Memory B cell (primary cell): Measurements from ENCODE around the gene IQGAP1.
A peak's percentile ranks its signal among the peaks of the same experiment; 100 is the strongest.

ENCODE experiments used
- ATAC-seq: fragments of 150-1000 bp; cut with Tn5 transposase; 2 replicates; pipeline ENCODE4 v1.10.0; 2021; ENCODE audit warnings: low read depth, mild to moderate bottlenecking, moderate library complexity
- DNase-seq, 2 donors: peaks; one replicate each; pipeline ENCODE4 v3.0.0; 2022; ENCODE audit warnings: low spot score in 2 of 2
- H3K27ac Mint-ChIP-seq: one replicate; pipeline ENCODE4 v1.8.0; 2022; ENCODE audit warnings: mild to moderate bottlenecking, moderate library complexity, mixed read lengths
- H3K27me3 Mint-ChIP-seq: one replicate; pipeline ENCODE4 v1.8.0; 2022; ENCODE audit warnings: mixed read lengths
- H3K36me3 Mint-ChIP-seq: one replicate; pipeline ENCODE4 v1.8.0; 2022; ENCODE audit warnings: mild to moderate bottlenecking, mixed read lengths
- H3K4me1 Mint-ChIP-seq: one replicate; pipeline ENCODE4 v1.8.0; 2022; ENCODE audit warnings: mixed read lengths
- H3K4me3 Mint-ChIP-seq: one replicate; pipeline ENCODE4 v1.8.0; 2022; ENCODE audit warnings: mild to moderate bottlenecking, moderate library complexity, mixed read lengths
- H3K9me3 Mint-ChIP-seq: one replicate; pipeline ENCODE4 v1.8.0; 2022; ENCODE audit warnings: mixed read lengths

Gene IQGAP1

DNA sequence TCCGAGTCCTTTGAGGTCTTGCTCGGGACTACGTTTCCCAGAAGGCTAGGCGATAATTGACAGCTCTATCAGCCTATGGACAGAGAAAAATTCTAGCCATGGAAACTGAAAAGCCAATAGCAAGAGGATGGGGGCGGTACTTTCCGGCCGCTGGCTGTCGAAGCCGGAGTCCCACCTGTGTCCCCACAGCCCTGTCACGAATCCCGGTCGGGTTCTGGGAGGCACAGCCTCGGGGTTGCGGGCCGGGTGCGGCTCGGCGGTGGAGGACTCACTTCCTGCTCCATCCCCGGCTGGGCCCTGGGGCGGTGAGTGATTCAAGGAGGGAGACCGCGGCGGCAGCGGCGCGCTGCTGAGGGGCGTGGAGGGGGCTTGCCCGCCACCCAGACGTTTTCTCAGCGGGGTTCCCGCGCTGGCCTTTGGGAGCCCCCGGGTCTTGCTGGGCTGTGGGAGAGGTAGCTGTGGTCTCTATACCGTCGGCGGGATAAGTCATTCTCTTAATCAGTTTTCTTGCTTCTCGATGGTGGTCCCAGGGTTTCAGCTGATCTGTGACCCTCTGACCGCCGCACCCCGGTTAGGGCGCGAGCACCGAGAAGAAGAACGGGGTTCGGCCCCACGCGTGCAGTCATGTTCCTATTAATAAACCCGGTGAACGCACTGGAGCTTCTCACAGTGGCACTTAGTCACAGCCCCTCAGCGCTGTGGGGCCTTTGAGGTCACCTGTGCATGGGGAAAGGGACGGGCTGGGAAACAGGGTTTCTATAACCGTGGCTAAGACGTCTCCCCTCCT, 35.7 kb upstream of the IQGAP1 start, which contains the start of gene ZNF774:
TSS of gene ZNF774 (plus strand) at position 178 of the 787 bp plus-strand sequence. CDS start 2,377 bp downstream, outside the sequence.
- H3K4me1 Mint-ChIP-seq: peaks cover 4% of the 10 kb centered on the region
- H3K27me3 Mint-ChIP-seq: no peaks in the 10 kb centered on the region
- DNase-seq: peak; percentile 89 to 97
- peak; percentile 98 for ATAC-seq
- H3K9me3 Mint-ChIP-seq: no peaks in the 10 kb centered on the region
- no peaks in the 10 kb centered on the region for H3K36me3 Mint-ChIP-seq
- H3K4me3 Mint-ChIP-seq: peak within 1 kb of the TSS; percentile 89
- peak within 1 kb of the TSS; percentile 65 for H3K27ac Mint-ChIP-seq

DNA sequence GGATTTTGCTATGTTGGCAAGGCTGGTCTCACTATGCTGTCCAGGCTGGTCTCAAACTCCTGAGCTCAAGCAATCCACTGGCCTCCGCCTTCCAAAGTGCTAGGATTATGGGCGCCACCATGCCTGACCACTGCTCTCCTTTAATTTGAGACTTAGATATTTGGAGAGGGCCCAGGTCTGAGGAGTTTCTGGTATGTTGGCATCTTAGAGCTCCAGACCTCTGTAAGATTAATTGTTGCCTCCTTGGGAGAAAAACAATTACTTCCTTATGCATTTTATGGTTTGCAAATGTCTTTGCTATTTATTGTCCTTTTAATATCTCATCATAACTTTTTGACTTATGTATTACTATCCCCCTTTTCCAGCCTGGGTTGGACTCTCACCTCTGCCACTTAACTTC, 33.1 kb upstream of the IQGAP1 start:
- H3K4me1 Mint-ChIP-seq: peaks cover 4% of the 10 kb centered on the region
- no peaks in the 10 kb centered on the region for H3K9me3 Mint-ChIP-seq
- DNase-seq: no peak
- H3K27ac Mint-ChIP-seq: no peak overlapping the region
- no peaks in the 10 kb centered on the region for H3K36me3 Mint-ChIP-seq
- no peaks in the 10 kb centered on the region for H3K27me3 Mint-ChIP-seq
- no peak overlapping the region for H3K4me3 Mint-ChIP-seq
- ATAC-seq: no peak

DNA sequence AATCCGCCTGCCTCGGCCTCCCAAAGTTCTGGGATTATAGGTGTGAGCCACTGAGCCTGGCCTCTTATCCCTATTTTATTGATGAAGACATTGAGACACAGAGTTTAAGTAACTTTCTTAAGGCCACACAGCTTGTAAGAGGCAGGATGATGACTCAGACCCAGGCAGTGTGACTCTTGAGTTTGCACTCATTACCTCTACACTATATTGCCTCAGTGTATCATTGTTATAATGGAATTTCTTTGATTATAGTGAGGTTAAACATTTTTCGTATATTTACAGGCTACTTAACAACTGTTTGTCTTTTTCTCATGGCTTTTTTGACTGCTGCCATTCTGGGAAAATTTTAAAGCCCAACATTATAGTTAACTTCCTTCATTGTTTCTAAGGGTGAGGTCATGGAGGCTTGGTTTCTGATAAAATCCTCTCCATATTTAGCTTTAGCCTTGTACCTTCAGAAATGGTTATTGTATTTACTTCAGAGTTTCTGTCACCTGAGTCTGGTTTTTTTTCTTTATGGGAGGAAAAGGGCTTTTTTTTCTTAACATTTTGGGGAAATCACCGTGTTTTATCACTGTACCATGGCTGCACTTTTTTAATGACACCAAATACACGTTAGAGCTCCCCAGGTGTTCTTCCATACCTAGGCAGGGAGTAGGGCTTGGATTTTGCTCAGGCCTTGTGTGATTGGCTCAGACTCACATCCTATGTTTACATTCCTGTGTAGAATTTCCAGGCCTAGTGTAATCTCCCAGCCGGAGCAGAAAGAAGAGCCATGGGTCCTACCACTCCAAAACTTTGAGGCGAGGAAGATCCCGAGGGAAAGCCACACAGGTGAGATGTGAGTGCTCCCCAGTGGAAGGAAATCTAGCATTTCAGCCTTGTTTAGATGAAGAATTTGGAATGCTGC, 29.7 kb upstream of the IQGAP1 start:
- Mint-ChIP-seq H3K4me3 (no peak overlapping the region), H3K27me3 (no peaks in the 10 kb centered on the region), H3K36me3 (no peaks in the 10 kb centered on the region), H3K4me1 (no peaks in the 10 kb centered on the region), H3K9me3 (no peaks in the 10 kb centered on the region), H3K27ac (no peak overlapping the region)
- ATAC-seq (no peak), DNase-seq (no peak)

DNA sequence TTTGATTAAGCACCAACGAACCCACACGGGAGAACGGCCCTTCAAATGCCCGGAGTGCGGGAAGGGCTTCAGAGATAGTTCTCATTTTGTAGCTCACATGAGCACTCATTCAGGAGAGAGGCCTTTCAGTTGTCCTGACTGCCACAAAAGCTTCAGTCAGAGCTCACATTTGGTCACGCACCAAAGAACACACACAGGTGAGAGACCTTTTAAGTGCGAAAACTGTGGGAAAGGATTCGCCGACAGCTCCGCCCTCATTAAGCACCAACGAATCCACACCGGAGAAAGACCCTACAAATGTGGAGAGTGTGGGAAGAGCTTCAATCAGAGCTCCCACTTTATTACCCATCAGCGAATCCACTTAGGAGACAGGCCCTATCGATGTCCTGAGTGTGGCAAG, 27.3 kb upstream of the IQGAP1 start:
- no peaks in the 10 kb centered on the region for H3K4me1 Mint-ChIP-seq
- no peak overlapping the region for H3K4me3 Mint-ChIP-seq
- no peak for ATAC-seq
- no peaks in the 10 kb centered on the region for H3K36me3 Mint-ChIP-seq
- no peak for DNase-seq
- no peak overlapping the region for H3K27ac Mint-ChIP-seq
- H3K9me3 Mint-ChIP-seq: no peaks in the 10 kb centered on the region
- H3K27me3 Mint-ChIP-seq: peaks cover 1% of the 10 kb centered on the region

DNA sequence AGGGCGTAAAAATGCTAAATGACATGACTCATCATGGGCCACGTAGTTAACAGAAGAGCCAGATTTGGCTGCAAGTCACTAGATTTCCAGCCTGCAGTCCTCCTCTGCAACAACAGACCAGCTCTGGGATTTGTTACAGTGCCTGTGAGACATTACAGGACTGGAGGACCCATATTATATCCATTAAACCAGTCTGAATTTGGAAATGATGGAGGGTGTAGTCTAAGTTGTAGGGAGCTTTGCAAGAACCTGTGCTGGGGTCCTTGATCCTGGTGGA, 25.2 kb upstream of the IQGAP1 start:
- no peak overlapping the region for H3K4me3 Mint-ChIP-seq
- ATAC-seq (no peak), DNase-seq (no peak)
- no peaks in the 10 kb centered on the region for H3K9me3 Mint-ChIP-seq
- no peaks in the 10 kb centered on the region for H3K36me3 Mint-ChIP-seq
- peaks cover 1% of the 10 kb centered on the region for H3K27me3 Mint-ChIP-seq
- no peak overlapping the region for H3K27ac Mint-ChIP-seq
- H3K4me1 Mint-ChIP-seq: no peaks in the 10 kb centered on the region

DNA sequence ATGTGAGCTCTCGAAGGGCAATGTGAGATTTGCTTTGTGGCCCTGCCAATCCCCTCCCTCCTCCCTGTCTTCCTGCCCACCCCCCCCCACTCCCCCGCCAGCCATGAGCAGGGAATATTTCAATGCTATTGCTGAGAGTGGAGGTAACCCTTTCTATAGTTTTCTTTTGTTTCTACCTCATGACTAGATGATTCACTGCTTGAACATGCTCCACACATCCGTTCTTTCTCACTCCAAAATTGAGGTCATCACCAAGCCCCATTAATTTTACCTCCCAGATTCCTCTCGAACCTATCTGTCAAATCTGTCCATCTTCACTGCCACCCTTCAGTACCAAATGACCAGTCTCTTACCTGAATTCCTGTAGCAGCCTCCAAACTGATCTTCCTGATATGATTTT, 23.8 kb upstream of the IQGAP1 start:
- DNase-seq: no peak
- ATAC-seq: no peak
- no peaks in the 10 kb centered on the region for H3K9me3 Mint-ChIP-seq
- H3K4me1 Mint-ChIP-seq: no peaks in the 10 kb centered on the region
- no peak overlapping the region for H3K4me3 Mint-ChIP-seq
- H3K27me3 Mint-ChIP-seq: peaks cover 1% of the 10 kb centered on the region
- no peaks in the 10 kb centered on the region for H3K36me3 Mint-ChIP-seq
- H3K27ac Mint-ChIP-seq: no peak overlapping the region

DNA sequence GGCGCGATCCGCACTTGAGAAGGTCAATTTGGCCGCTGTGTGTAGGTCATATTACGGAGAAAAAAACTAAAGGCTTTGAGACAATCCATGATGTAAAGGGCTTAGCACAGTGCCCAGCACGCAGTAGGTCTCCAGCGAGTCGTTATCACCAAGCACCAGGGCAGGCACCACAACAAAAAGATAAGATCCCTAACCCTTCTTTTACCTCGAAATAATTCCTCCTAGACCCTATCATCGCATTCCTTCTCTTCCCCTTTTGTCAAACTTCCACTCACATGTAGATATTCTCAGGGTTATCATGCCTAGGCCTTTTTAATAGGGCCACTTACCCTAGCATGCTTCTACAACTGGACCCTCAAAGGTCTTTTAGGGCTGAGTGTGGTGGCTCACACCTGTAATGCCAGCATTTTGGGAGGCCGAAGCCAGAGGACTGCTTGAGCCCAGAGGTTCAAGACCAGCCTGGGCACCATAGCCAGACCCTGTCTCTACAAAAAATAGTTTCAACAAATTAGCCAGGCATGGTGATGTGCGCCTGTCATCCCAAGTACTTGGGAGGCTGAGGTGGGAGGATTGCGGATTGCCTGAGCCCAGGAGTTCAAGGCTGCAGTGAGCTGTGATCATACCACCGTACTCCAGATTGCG, 22.5 kb upstream of the IQGAP1 start:
- Mint-ChIP-seq H3K4me3 (no peak overlapping the region), H3K36me3 (no peaks in the 10 kb centered on the region), H3K27me3 (peaks cover 1% of the 10 kb centered on the region), H3K27ac (no peak overlapping the region), H3K4me1 (peaks cover 2% of the 10 kb centered on the region), H3K9me3 (no peaks in the 10 kb centered on the region)
- DNase-seq (no peak), ATAC-seq (no peak)

DNA sequence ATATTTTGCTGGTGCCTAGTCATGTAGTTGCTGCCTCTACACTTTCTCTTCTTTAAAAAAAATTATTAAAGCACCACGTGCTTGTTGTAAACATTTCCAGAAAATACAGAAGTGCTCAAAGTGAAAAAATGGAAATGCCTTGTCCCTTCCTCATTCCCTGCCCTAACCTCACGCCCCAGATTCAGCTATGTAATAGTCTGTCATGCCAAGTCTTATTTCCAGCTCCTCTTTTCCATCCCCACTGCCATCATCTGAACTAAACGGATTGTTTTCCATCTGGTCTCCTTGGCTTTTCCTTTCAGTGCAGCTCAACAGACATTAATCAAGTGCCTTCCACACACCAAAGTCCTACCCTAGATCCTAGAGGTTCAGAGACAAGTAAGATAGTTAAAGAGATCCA, 20.5 kb upstream of the IQGAP1 start:
- no peak for DNase-seq
- H3K4me1 Mint-ChIP-seq: peaks cover 7% of the 10 kb centered on the region
- no peaks in the 10 kb centered on the region for H3K9me3 Mint-ChIP-seq
- H3K27me3 Mint-ChIP-seq: peaks cover 1% of the 10 kb centered on the region
- H3K36me3 Mint-ChIP-seq: no peaks in the 10 kb centered on the region
- H3K27ac Mint-ChIP-seq: no peak overlapping the region
- no peak for ATAC-seq
- no peak overlapping the region for H3K4me3 Mint-ChIP-seq

DNA sequence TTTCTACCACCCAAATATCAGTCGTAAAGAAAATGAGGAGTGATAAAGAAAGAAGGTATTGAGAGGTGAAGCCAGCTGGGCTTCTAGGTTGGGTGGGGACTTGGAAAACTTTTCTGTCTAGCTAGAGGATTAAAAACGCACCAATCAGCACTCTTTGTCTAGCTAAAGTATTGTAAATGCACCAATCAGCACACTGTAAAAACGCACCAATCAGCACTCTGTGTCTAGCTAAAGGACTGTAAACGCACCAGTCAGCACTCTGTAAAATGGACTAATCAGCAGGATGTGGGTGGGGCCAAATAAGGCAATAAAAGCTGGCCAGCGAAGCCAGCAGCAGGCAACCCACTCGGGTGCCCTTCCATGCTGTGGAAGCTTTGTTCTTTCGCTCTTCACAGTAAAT, 13.0 kb upstream of the IQGAP1 start:
- no peak overlapping the region for H3K4me3 Mint-ChIP-seq

DNA sequence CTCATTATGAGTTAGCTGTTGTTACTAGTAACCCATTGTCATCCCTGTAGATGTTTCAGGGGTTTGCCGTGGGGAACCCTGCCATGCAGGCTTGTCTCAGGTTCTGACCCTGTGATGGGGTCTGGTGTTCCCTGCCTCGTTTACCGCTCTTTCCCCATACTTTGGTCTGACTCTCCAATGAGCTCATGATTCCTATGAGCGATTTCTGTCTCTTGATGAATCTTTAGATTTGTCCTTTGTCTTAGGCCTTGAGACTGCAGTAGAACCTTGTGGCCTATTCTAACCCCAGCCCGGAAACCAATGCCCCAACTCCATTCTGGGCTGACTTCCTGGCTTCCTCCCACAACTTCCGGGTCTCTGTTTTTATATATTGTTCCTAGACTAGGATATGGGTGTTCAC, 11.3 kb upstream of the IQGAP1 start:
- peaks cover 8% of the 10 kb centered on the region for H3K36me3 Mint-ChIP-seq
- ATAC-seq (peak; percentile 50), DNase-seq (no peak)
- H3K4me1 Mint-ChIP-seq: peaks cover 10% of the 10 kb centered on the region
- H3K27ac Mint-ChIP-seq: peak overlapping the region; percentile 81
- peak overlapping the region; percentile 44 for H3K4me3 Mint-ChIP-seq
- H3K9me3 Mint-ChIP-seq: peaks cover 7% of the 10 kb centered on the region
- no peaks in the 10 kb centered on the region for H3K27me3 Mint-ChIP-seq

More for the DNA sequence above, 13.0 kb upstream of the IQGAP1 start:
- no peaks in the 10 kb centered on the region for H3K27me3 Mint-ChIP-seq
- ATAC-seq (no peak), DNase-seq (no peak)
- peaks cover 14% of the 10 kb centered on the region for H3K4me1 Mint-ChIP-seq
- peaks cover 4% of the 10 kb centered on the region for H3K9me3 Mint-ChIP-seq
- no peak overlapping the region for H3K27ac Mint-ChIP-seq
- H3K36me3 Mint-ChIP-seq: peaks cover 5% of the 10 kb centered on the region

DNA sequence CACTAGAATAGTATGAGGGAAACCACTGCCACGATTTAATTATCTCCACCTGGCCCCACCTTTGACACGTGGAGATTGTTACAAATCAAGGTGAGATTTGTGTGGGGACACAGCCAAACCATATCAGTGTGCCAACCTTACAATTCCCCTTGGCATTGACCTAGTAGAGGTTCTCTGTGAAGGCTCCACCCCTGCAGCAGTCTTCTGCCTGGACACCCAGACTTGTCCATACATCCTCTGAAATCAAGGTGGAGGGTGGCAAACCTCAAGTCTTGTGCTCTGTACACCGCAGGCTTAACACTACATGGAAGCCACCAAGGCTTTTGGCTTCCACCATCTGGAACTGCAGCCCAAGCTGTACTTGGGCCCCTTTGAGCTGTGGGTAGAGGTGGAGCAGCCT, 8.8 kb upstream of the IQGAP1 start:
- no peak overlapping the region for H3K4me3 Mint-ChIP-seq
- H3K27ac Mint-ChIP-seq: no peak overlapping the region
- peaks cover 13% of the 10 kb centered on the region for H3K4me1 Mint-ChIP-seq

DNA sequence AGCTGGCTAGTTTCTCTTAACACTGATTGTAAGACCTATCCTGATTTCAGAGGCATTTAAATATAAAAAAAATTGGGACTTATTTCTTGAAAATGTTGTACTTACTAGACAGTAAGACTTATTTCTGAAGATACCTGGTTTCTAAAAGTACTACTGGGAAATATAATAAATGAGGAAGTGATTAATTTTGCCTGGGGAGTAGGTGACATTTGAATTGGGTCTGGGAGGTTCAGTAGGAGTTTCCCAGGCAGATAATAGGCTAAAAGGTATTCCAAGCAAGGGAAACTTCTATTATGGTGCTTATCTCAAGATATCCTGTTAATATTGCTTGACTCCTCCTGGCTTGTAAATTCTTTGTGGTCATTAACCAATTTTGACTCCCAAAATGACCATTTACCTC, 6.5 kb upstream of the IQGAP1 start:
- Mint-ChIP-seq H3K4me3 (no peak overlapping the region), H3K4me1 (peaks cover 11% of the 10 kb centered on the region), H3K27ac (no peak overlapping the region)

More for the DNA sequence above, 8.8 kb upstream of the IQGAP1 start:
- Mint-ChIP-seq H3K27me3 (no peaks in the 10 kb centered on the region), H3K36me3 (peaks cover 8% of the 10 kb centered on the region), H3K9me3 (peaks cover 7% of the 10 kb centered on the region)
- ATAC-seq: no peak
- no peak for DNase-seq

DNA sequence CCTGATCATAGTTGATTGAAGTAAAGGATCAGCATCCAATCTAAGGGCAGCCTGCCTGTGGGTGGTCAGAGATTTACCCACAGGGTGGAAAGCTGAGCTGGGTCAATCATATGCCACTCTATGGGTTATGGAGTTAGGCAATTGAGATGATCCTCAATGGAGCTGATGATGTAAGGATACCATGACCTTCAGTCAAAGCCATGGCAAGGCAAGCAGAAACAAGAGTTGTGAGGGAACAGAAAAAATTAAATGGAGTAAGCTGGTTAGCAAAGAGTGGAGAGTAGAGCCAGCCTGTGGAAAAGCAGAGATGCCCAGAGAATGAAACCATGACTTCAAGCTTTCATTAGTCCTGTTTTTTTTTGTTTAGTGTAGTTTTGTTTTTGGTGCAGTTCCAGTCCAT, 5.7 kb upstream of the IQGAP1 start:
- ATAC-seq (no peak), DNase-seq (no peak)
- H3K4me3 Mint-ChIP-seq: no peak overlapping the region
- peaks cover 6% of the 10 kb centered on the region for H3K4me1 Mint-ChIP-seq
- H3K27me3 Mint-ChIP-seq: no peaks in the 10 kb centered on the region
- H3K27ac Mint-ChIP-seq: no peak overlapping the region
- peaks cover 5% of the 10 kb centered on the region for H3K9me3 Mint-ChIP-seq
- H3K36me3 Mint-ChIP-seq: peaks cover 3% of the 10 kb centered on the region

More for the DNA sequence above, 6.5 kb upstream of the IQGAP1 start:
- Mint-ChIP-seq H3K9me3 (peaks cover 7% of the 10 kb centered on the region), H3K36me3 (peaks cover 6% of the 10 kb centered on the region), H3K27me3 (no peaks in the 10 kb centered on the region)
- no peak for DNase-seq
- ATAC-seq: no peak

DNA sequence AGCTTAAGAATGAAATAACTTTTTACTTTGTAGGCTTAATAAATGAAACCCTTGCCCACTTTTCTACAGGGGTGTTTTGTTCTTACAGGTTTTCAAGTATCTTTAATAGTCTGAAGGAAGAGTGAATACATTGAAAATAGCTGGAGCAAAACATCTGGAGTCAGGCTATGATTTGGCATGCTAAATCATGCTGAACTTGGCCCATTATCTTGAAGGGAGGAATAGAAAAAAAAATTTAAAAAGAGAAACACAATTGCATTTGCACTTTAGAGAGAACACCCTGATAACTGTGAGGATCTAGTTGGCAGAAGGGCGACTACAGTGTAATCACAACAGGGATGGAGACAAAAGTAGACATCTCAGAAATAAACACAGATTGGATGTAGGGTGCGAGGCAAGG, 1.8 kb upstream of the IQGAP1 start:
- no peak for ATAC-seq
- Mint-ChIP-seq H3K4me3 (peak overlapping the region; percentile 51), H3K27ac (peak overlapping the region; percentile 79), H3K4me1 (peaks cover 25% of the 10 kb centered on the region), H3K36me3 (peaks cover 11% of the 10 kb centered on the region), H3K27me3 (no peaks in the 10 kb centered on the region), H3K9me3 (no peaks in the 10 kb centered on the region)
- DNase-seq: no peak
